Neutrophil (primary cell): ENCODE measurements around the gene KIF26B.

ENCODE experiments used
- H3K27ac ChIP-seq: fragments of 200-600 bp; sonication (generic); 2 replicates; pipeline ENCODE4 v1.5.1; 2016; ENCODE audit warnings: mild to moderate bottlenecking, moderate library complexity
- H3K27me3 ChIP-seq: fragments of 200-600 bp; sonication (generic); 2 replicates; pipeline ENCODE4 v1.6.0; 2016; ENCODE audit warnings: mild to moderate bottlenecking
- H3K36me3 ChIP-seq: fragments of 200-600 bp; sonication (generic); 2 replicates; pipeline ENCODE4 v1.5.1; 2017
- H3K4me1 ChIP-seq, 2 experiments: fragments of 200-600 bp in 1 of 2; sonication (generic) in 1 of 2; 1 replicate in 1 of 2; 2 replicates in 1 of 2; pipeline versions ENCODE4 v1.5.1 to v1.6.1; 2013 to 2016; ENCODE audit warnings: low read depth in 1 of 2, low read length in 1 of 2, mild to moderate bottlenecking in 1 of 2, moderate library complexity in 1 of 2; ENCODE audit not compliant: control insufficient read depth in 1 of 2, insufficient read depth in 1 of 2
- H3K4me3 ChIP-seq, 2 experiments: fragments of 200-600 bp in 1 of 2; sonication (generic) in 1 of 2; 1 replicate in 1 of 2; 2 replicates in 1 of 2; pipeline ENCODE4 v1.5.1; 2013 to 2016; ENCODE audit warnings: low read depth in 1 of 2, low read length in 1 of 2, mild to moderate bottlenecking in 1 of 2, moderate library complexity in 1 of 2
- H3K9me3 ChIP-seq: fragments of 200-600 bp; sonication (generic); 2 replicates; pipeline ENCODE4 v1.5.1; 2016
- CTCF ChIP-seq: fragments of 200-600 bp; sonication (generic); IDR thresholded peaks from 2 replicates; pipeline ENCODE4 v1.5.1; 2016; ENCODE audit warnings: antibody characterized with exemption

Gene KIF26B

GRCh38 chr1:245459621-245460020 lies 304.8 kb downstream of the KIF26B start:
- Histone ChIP-seq H3K36me3 (no peaks in the 10 kb centered on the region), H3K4me1 (no peaks in the 10 kb centered on the region), H3K27me3 (no peaks in the 10 kb centered on the region), H3K9me3 (no peaks in the 10 kb centered on the region), H3K4me3 (no peak overlapping the region), H3K27ac (no peak overlapping the region)
- TF ChIP-seq CTCF, result no peak

GRCh38 chr1:245461681-245462080 lies 306.9 kb downstream of the KIF26B start:
- Histone ChIP-seq H3K4me1 (no peaks in the 10 kb centered on the region), H3K4me3 (no peak overlapping the region), H3K27me3 (no peaks in the 10 kb centered on the region), H3K9me3 (no peaks in the 10 kb centered on the region), H3K36me3 (no peaks in the 10 kb centered on the region), H3K27ac (no peak overlapping the region)
- no peak for TF ChIP-seq CTCF

- H3K27ac ChIP-seq, result no peak overlapping the region
- H3K36me3 ChIP-seq, result no peaks in the 10 kb centered on the region
- H3K9me3 ChIP-seq, result no peaks in the 10 kb centered on the region
- no peaks in the 10 kb centered on the region for H3K27me3 ChIP-seq
- H3K4me1 ChIP-seq, result no peaks in the 10 kb centered on the region
- TF ChIP-seq CTCF, result no peak
- H3K4me3 ChIP-seq, result no peak overlapping the region
Measured at GRCh38 chr1:245462161-245462560, 307.4 kb downstream of the KIF26B start.

- H3K27ac ChIP-seq, result no peak overlapping the region
- H3K9me3 ChIP-seq, result no peaks in the 10 kb centered on the region
- H3K4me1 ChIP-seq, result no peaks in the 10 kb centered on the region
- no peak for TF ChIP-seq CTCF
- no peaks in the 10 kb centered on the region for H3K27me3 ChIP-seq
- no peaks in the 10 kb centered on the region for H3K36me3 ChIP-seq
- no peak overlapping the region for H3K4me3 ChIP-seq
Measured at GRCh38 chr1:245463392-245464165, 308.8 kb downstream of the KIF26B start.

- H3K27me3 ChIP-seq, result no peaks in the 10 kb centered on the region
- TF ChIP-seq CTCF, result no peak
- no peak overlapping the region for H3K27ac ChIP-seq
- H3K9me3 ChIP-seq, result no peaks in the 10 kb centered on the region
- no peaks in the 10 kb centered on the region for H3K4me1 ChIP-seq
- H3K4me3 ChIP-seq, result no peak overlapping the region
- no peaks in the 10 kb centered on the region for H3K36me3 ChIP-seq
Measured at GRCh38 chr1:245464290-245464689, 309.5 kb downstream of the KIF26B start.
